Measurements from ENCODE around the gene MAP1LC3B2. TPM values are rescaled to one million over a fixed set of nuclear protein-coding genes. Genes with fewer than 3 reads are reported as not detected.
"Not testable (repeated sequence)": the region's sequence is repeated elsewhere in the genome, so short reads cannot be mapped to it uniquely, and the experiment has no call there.

MAP1LC3B2 gene
- total RNA-seq, 2 donors from 2014 or later = not detected

DNA sequence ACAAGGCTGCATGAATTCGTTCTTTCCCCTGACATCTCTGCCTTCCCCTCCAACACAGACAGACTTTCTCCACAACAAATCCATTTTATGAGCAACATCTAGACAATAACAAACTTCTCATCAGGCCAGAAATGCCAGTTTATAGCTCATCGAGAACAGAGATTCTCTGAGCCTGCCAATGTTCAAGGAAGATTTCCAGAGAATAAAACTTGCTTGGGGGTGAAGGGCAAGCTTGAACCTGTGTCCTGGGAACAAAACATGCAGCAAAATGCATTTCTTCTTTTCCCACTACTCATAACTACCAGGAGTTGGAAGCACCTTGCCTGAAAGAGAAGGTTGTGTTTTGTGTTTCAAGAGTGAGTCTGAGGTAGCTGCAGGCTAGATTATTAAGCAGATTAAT lies 6.8 kb downstream of the MAP1LC3B2 start:
- H3K9me3 ChIP-seq = no peaks in the 10 kb centered on the region
- TF ChIP-seq, protein P1, sequence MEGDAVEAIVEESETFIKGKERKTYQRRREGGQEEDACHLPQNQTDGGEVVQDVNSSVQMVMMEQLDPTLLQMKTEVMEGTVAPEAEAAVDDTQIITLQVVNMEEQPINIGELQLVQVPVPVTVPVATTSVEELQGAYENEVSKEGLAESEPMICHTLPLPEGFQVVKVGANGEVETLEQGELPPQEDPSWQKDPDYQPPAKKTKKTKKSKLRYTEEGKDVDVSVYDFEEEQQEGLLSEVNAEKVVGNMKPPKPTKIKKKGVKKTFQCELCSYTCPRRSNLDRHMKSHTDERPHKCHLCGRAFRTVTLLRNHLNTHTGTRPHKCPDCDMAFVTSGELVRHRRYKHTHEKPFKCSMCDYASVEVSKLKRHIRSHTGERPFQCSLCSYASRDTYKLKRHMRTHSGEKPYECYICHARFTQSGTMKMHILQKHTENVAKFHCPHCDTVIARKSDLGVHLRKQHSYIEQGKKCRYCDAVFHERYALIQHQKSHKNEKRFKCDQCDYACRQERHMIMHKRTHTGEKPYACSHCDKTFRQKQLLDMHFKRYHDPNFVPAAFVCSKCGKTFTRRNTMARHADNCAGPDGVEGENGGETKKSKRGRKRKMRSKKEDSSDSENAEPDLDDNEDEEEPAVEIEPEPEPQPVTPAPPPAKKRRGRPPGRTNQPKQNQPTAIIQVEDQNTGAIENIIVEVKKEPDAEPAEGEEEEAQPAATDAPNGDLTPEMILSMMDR (IDR thresholded peaks at IDR 0.05) = no peak
- TF ChIP-seq POLR2A (IDR thresholded peaks at IDR 0.05) = no peak
- intact Hi-C loops (cut with DNase I) = no loop called here
- H3K36me3 ChIP-seq (replicated peaks in 1 of 2; ENCODE audit: insufficient read depth in 1 of 2, low read depth in 2 of 2) = no peaks in the 10 kb centered on the region
- H3K4me1 ChIP-seq = no peaks in the 10 kb centered on the region
- no peak for ATAC-seq
- no peak for DNase-seq
- H3K27me3 ChIP-seq = no peaks in the 10 kb centered on the region
- no peak overlapping the region for H3K4me3 ChIP-seq
- 79 to 81% methylated on average over 2 of the region's 2 CpGs for WGBS, 2 donors
- no peak overlapping the region for H3K27ac ChIP-seq

DNA sequence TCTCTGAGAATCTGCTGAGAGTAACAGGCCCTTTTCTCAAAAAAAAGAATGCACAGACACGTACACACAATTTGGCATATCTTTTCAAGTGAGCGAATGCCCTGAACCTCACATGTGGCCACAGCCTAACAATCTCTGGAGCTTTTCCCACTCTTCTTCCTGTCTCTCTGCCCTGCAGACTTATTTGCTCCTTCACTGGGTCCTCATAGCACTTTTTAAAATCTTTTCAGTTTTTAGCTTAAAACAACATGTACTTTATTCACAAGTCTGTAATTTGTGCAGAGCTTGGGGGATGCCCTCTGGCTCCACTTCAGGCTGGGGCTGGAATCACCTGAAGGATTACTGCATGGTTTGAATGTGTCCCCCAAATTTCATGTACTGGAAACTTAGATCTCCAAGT lies 9.0 kb downstream of the MAP1LC3B2 start:
- Histone ChIP-seq H3K27me3 (no peaks in the 10 kb centered on the region), H3K4me3 (no peak overlapping the region), H3K4me1 (no peaks in the 10 kb centered on the region), H3K27ac (no peak overlapping the region), H3K36me3 (replicated peaks in 1 of 2; ENCODE audit: insufficient read depth in 1 of 2, low read depth in 2 of 2) (no peaks in the 10 kb centered on the region), H3K9me3 (no peaks in the 10 kb centered on the region)
- no peak for TF ChIP-seq POLR2A (IDR thresholded peaks at IDR 0.05)
- TF ChIP-seq, protein P1 (IDR thresholded peaks at IDR 0.05) = no peak
- DNase-seq (no peak), ATAC-seq (no peak)
- WGBS, 2 donors = 92 to 97% methylated on average over 2 of the region's 2 CpGs
- intact Hi-C loops (cut with DNase I) = no loop called here

DNA sequence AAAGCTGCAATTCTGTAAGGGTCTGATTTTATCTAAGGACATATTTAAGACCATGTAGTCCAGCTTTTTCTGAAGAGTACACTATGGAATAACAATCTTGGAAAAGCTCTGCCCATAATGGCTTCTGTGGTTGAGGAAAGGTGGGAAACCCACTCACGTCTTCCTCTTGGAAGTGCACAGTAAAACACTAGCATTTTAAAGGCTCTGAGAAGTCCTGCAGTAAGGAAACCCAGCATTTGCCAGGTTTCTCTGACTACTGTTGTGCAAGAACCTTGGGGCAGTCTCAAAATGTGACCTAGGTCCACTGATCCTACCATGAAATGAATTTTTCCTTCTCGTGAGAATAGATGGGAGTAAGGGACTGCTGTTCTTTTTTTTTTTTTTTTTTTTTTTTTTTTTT lies 11.9 kb downstream of the MAP1LC3B2 start:
- no peak for TF ChIP-seq POLR2A (IDR thresholded peaks at IDR 0.05)
- TF ChIP-seq, protein P1 (IDR thresholded peaks at IDR 0.05) = no peak
- DNase-seq (no peak), ATAC-seq (no peak)
- H3K4me1 ChIP-seq = no peaks in the 10 kb centered on the region
- intact Hi-C loops (cut with DNase I) = no loop called here
- no peaks in the 10 kb centered on the region for H3K9me3 ChIP-seq
- H3K4me3 ChIP-seq = no peak overlapping the region
- no peaks in the 10 kb centered on the region for H3K27me3 ChIP-seq
- 80 to 81% methylated on average over 2 of the region's 2 CpGs for WGBS, 2 donors
- no peaks in the 10 kb centered on the region for H3K36me3 ChIP-seq (replicated peaks in 1 of 2; ENCODE audit: insufficient read depth in 1 of 2, low read depth in 2 of 2)
- no peak overlapping the region for H3K27ac ChIP-seq

DNA sequence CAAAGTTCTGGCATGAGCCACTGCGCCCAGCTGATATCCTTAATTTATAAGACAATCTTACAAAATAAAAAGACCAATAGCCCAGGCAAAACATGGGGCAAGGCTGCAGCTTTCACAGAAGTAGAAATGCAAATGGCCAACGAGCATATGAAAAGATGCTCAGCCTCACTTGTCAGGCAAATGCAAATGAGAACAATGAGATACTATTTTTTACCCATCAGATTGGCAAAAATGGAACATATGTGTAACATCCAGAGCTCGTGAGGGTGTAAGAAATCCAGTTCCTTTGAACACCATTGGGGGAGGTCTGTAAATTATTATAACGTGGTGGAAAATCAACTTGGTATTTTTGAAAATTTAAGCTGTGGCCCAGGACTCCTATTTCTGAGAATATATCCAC lies 14.6 kb downstream of the MAP1LC3B2 start:
- Histone ChIP-seq H3K27me3 (no peaks in the 10 kb centered on the region), H3K4me1 (no peaks in the 10 kb centered on the region), H3K4me3 (no peak overlapping the region), H3K9me3 (no peaks in the 10 kb centered on the region), H3K27ac (no peak overlapping the region), H3K36me3 (replicated peaks in 1 of 2; ENCODE audit: insufficient read depth in 1 of 2, low read depth in 2 of 2) (no peaks in the 10 kb centered on the region)
- TF ChIP-seq POLR2A (IDR thresholded peaks at IDR 0.05) = no peak
- TF ChIP-seq, protein P1 (IDR thresholded peaks at IDR 0.05) = no peak
- DNase-seq (no peak), ATAC-seq (no peak)
- intact Hi-C loops (cut with DNase I) = no loop called here
- 87 to 95% methylated on average over 4 of the region's 4 CpGs for WGBS, 2 donors

DNA sequence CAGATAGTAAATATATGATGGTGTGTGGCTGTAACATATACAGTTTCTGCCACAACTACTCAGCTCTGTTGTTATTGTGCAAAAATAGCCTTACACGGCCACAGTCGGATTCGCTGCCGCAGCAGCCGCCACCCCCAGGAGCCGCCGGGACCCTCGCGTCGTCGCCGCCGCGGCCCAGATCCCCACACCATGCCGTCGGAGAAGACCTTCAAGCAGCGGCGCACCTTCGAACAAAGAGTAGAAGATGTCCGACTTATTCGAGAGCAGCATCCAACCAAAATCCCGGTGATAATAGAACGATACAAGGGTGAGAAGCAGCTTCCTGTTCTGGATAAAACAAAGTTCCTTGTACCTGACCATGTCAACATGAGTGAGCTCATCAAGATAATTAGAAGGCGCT lies 16.6 kb downstream of the MAP1LC3B2 start:
- DNase-seq = not testable (repeated sequence)

More for the DNA sequence above, 16.6 kb downstream of the MAP1LC3B2 start:
- H3K27ac ChIP-seq; H3K4me3 ChIP-seq; H3K4me1 ChIP-seq; H3K9me3 ChIP-seq; ATAC-seq; H3K27me3 ChIP-seq; H3K36me3 ChIP-seq (replicated peaks in 1 of 2; ENCODE audit: insufficient read depth in 1 of 2, low read depth in 2 of 2); intact Hi-C loops (cut with DNase I): not testable (repeated sequence)
- 89 to 97% methylated on average over 24 of the region's 24 CpGs for WGBS, 2 donors
